ENCODE data around the gene PMEL. TPM values are rescaled to one million over a fixed set of nuclear protein-coding genes. Genes with fewer than 3 reads are reported as not detected.

The PMEL gene
- total RNA-seq, 1 experiment from 2014 or later = 5.8 TPM

- Histone ChIP-seq H3K4me3 (replicated peaks in 1 of 2; ENCODE audit: low read depth in 1 of 2, low read length in 2 of 2) (no peak overlapping the region), H3K27ac (ENCODE audit: low read depth, low read length) (peak overlapping the region; percentile 50; the same call in 1 of the 2 replicates), H3K4me2 (ENCODE audit: low read length) (peak overlapping the region; percentile 65; the same call in 1 of the 2 replicates), H3K4me1 (ENCODE audit: control insufficient read depth in 1 of 2, insufficient read depth in 2 of 2, low read length in 2 of 2) (peaks cover 17 to 38% of the 10 kb centered on the region in 2 experiments), H3K9me2 (ENCODE audit: insufficient read depth) (no peaks in the 10 kb centered on the region), H4K20me1 (ENCODE audit: insufficient read depth) (no peaks in the 10 kb centered on the region), H3K27me3 (ENCODE audit: insufficient read depth, low read length) (no peaks in the 10 kb centered on the region), H2AFZ (ENCODE audit: low read depth, low read length, poor library complexity, severe bottlenecking) (no peak overlapping the region), H3K79me2 (ENCODE audit: insufficient read depth, low read length) (peaks cover 41% of the 10 kb centered on the region), H3K9ac (ENCODE audit: low read length) (0 out of 2 replicates have a peak overlapping the region, but pooled peaks have one; percentile 6), H3K9me3 (ENCODE audit: control insufficient read depth in 1 of 2, insufficient read depth in 1 of 2, low read depth in 1 of 2, low read length in 2 of 2) (no peaks in the 10 kb centered on the region), H3K36me3 (ENCODE audit: control insufficient read depth in 1 of 2, insufficient read depth in 2 of 2, low read length in 2 of 2) (peaks cover 18 to 33% of the 10 kb centered on the region in 2 experiments; a peak in 3 of 4 replicates)
- ChIA-PET POLR2A (interaction anchor here (1.6 kb wide), 1 partner anchor 250 kb away, joined by 3 read pairs; the partner anchor contains the start of gene RNF41), RAD21 (ENCODE audit: low non-redundant PET in 1 of 2, low total read pairs in 2 of 2, uncharacterized antibody in 2 of 2, unreplicated experiment in 2 of 2) (no interaction called here), CTCF (interaction anchor here (4.7 kb wide), 1 partner anchor 24 kb away, joined by 35 read pairs; the partner anchor contains the start of gene SUOX)
- no peak for DNase-seq (ENCODE audit: low read depth, low spot score)
- no TSS peak for BruUV-seq (replicated peaks)
- TF ChIP-seq RAD21 (IDR thresholded peaks at IDR 0.05; ENCODE audit: low read depth) = no peak
- TF ChIP-seq CTCF (IDR thresholded peaks at IDR 0.05 in 2 of 3, conservative IDR thresholded peaks at IDR 0.05 in 1 of 3; ENCODE audit: borderline replicate concordance in 1 of 3, insufficient read depth in 1 of 3, low read depth in 2 of 3, low read length in 2 of 3) = no peak
- TF ChIP-seq SRF (IDR thresholded peaks at IDR 0.05; ENCODE audit: low read depth) = no peak
- no peak for TF ChIP-seq SIN3A (IDR thresholded peaks at IDR 0.05; ENCODE audit: low read depth)
- TF ChIP-seq EZH2 (IDR thresholded peaks at IDR 0.05) = no peak
- no peak for TF ChIP-seq TCF7L2 (IDR thresholded peaks at IDR 0.05; ENCODE audit: borderline replicate concordance, extremely low read depth, insufficient read depth, insufficient read length)
- TF ChIP-seq POLR2A (IDR thresholded peaks at IDR 0.05; ENCODE audit: borderline replicate concordance, extremely low read depth, insufficient read depth, insufficient read length) = no peak
- TF ChIP-seq YY1 (IDR thresholded peaks at IDR 0.05; ENCODE audit: extremely low read depth, insufficient replicate concordance, low read depth, low read length) = no peak
- TF ChIP-seq REST (IDR thresholded peaks at IDR 0.05; ENCODE audit: low read depth) = no peak
- no peak for TF ChIP-seq MAX (IDR thresholded peaks at IDR 0.05)
- no peak for TF ChIP-seq EGR1 (IDR thresholded peaks at IDR 0.05; ENCODE audit: low read depth)
- no peak for TF ChIP-seq ELF1 (IDR thresholded peaks at IDR 0.05; ENCODE audit: borderline replicate concordance, low read depth)
- no peak for TF ChIP-seq FOSL1 (IDR thresholded peaks at IDR 0.05; ENCODE audit: low read depth)
- no peak for TF ChIP-seq POLR2AphosphoS5 (IDR thresholded peaks at IDR 0.05; ENCODE audit: low read depth, low read length)
- no peak for TF ChIP-seq ZBTB33 (IDR thresholded peaks at IDR 0.05; ENCODE audit: extremely low read depth, insufficient replicate concordance, low read length)
- TF ChIP-seq ATF3 (IDR thresholded peaks at IDR 0.05) = no peak
- TF ChIP-seq ZFX (IDR thresholded peaks at IDR 0.05) = no peak
- no peak; the same call in 1 of the 2 replicates for TF ChIP-seq CEBPB (IDR thresholded peaks at IDR 0.05; ENCODE audit: low read depth)
- TF ChIP-seq EZH2phosphoT487 (IDR thresholded peaks at IDR 0.05; ENCODE audit: borderline replicate concordance) = no peak
- no peak for TF ChIP-seq SP1 (IDR thresholded peaks at IDR 0.05; ENCODE audit: low read depth)
- intact Hi-C loops (cut with micrococcal nuclease) = no loop called here
- ATAC-seq = no peak
Observed at GRCh38 chr12:55972042-55972441, 6.2 kb upstream of the PMEL start.
